ENCODE results near the gene ARFGEF3.

ARFGEF3 gene

GRCh38 chr6:138277835-138278234 lies 116.1 kb downstream of the ARFGEF3 start:
- H2BK5ac ChIP-seq (ENCODE audit: low read depth, low read length, poor library complexity, severe bottlenecking) = no peak overlapping the region
- no peak overlapping the region for H3K18ac ChIP-seq (ENCODE audit: low read depth in 1 of 2, low read length in 2 of 2)
- H2BK15ac ChIP-seq (ENCODE audit: low read depth, poor library complexity, severe bottlenecking) = no peak overlapping the region
- no peaks in the 10 kb centered on the region for H3K79me1 ChIP-seq (replicated peaks; ENCODE audit: low read length, poor library complexity, severe bottlenecking)
- H3K4me2 ChIP-seq (ENCODE audit: low read length, poor library complexity, severe bottlenecking) = no peak overlapping the region
- no peak overlapping the region for H3K9ac ChIP-seq (ENCODE audit: low read length)
- H3K27me3 ChIP-seq (ENCODE audit: control insufficient read depth in 1 of 2, insufficient read depth in 1 of 2, low read length in 2 of 2) = no peaks in the 10 kb centered on the region
- no peak overlapping the region for H3K14ac ChIP-seq (ENCODE audit: low read length in 2 of 2)
- H2AK5ac ChIP-seq (ENCODE audit: low read length, severe bottlenecking) = no peak overlapping the region
- no peak overlapping the region for H3K27ac ChIP-seq (ENCODE audit: low read length, poor library complexity, severe bottlenecking)
- H3K23ac ChIP-seq (ENCODE audit: low read length in 2 of 2) = no peak overlapping the region
- H3K4me1 ChIP-seq (ENCODE audit: control insufficient read depth, insufficient read depth, low read depth, low read length) = peaks cover 2% of the 10 kb centered on the region
- 96% methylated on average over 4 of the region's 4 CpGs for WGBS
- H3K36me3 ChIP-seq (ENCODE audit: control insufficient read depth in 1 of 2, insufficient read depth in 2 of 2, low read depth in 1 of 2, low read length in 2 of 2) = no peaks in the 10 kb centered on the region
- no peak overlapping the region for H4K8ac ChIP-seq (ENCODE audit: low read length)
- H2BK120ac ChIP-seq (ENCODE audit: low read depth, low read length) = no peak overlapping the region
- no peak for DNase-seq
- no peak overlapping the region for H4K91ac ChIP-seq (ENCODE audit: low read length)
- peak overlapping the region in 1 of 2 experiments; percentile 14 for H2BK12ac ChIP-seq (ENCODE audit: low read length in 2 of 2)
- H3K9me3 ChIP-seq (ENCODE audit: control insufficient read depth, low read length) = no peaks in the 10 kb centered on the region
- H3K4me3 ChIP-seq (ENCODE audit: insufficient read depth in 1 of 2, low read depth in 1 of 2, low read length in 2 of 2) = no peak overlapping the region
- no peak overlapping the region for H2AFZ ChIP-seq (ENCODE audit: low read depth, low read length)
- H3K4ac ChIP-seq (ENCODE audit: low read depth in 1 of 2, low read length in 2 of 2) = no peak overlapping the region

DNA sequence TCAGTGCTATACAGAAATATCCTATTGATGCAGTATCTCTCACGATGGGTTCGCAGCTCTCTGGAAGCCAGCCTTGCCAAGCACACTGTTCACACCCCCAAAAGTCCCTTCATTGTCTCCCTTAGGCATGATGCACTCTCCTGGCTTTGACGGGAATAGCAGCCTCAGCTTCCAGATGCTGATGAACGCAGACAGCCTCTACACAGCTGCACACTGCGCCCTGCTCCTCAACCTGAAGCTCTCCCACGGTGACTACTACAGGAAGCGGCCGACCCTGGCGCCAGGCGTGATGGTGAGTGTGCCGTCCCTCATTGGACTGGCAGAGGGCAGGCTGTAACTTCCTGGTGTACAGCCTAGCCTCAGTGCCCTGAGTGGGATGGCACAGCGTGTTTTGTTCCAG lies 116.6 kb downstream of the ARFGEF3 start:
- H3K4ac ChIP-seq (ENCODE audit: low read depth in 1 of 2, low read length in 2 of 2) = no peak overlapping the region
- no peak overlapping the region for H3K4me2 ChIP-seq (ENCODE audit: low read length, poor library complexity, severe bottlenecking)
- H2AFZ ChIP-seq (ENCODE audit: low read depth, low read length) = no peak overlapping the region
- no peaks in the 10 kb centered on the region for H3K27me3 ChIP-seq (ENCODE audit: control insufficient read depth in 1 of 2, insufficient read depth in 1 of 2, low read length in 2 of 2)
- no peaks in the 10 kb centered on the region for H3K36me3 ChIP-seq (ENCODE audit: control insufficient read depth in 1 of 2, insufficient read depth in 2 of 2, low read depth in 1 of 2, low read length in 2 of 2)
- H3K27ac ChIP-seq (ENCODE audit: low read length, poor library complexity, severe bottlenecking) = no peak overlapping the region
- no peaks in the 10 kb centered on the region for H3K9me3 ChIP-seq (ENCODE audit: control insufficient read depth, low read length)
- H2AK5ac ChIP-seq (ENCODE audit: low read length, severe bottlenecking) = no peak overlapping the region
- 85% methylated on average over 12 of the region's 12 CpGs for WGBS
- H3K9ac ChIP-seq (ENCODE audit: low read length) = no peak overlapping the region
- H3K79me1 ChIP-seq (replicated peaks; ENCODE audit: low read length, poor library complexity, severe bottlenecking) = no peaks in the 10 kb centered on the region
- no peak overlapping the region for H3K23ac ChIP-seq (ENCODE audit: low read length in 2 of 2)
- peak overlapping the region in 1 of 2 experiments; percentile 14 for H3K18ac ChIP-seq (ENCODE audit: low read depth in 1 of 2, low read length in 2 of 2)
- peak overlapping the region in 1 of 2 experiments; percentile 14 for H2BK12ac ChIP-seq (ENCODE audit: low read length in 2 of 2)
- H4K91ac ChIP-seq (ENCODE audit: low read length) = no peak overlapping the region
- no peak overlapping the region for H2BK15ac ChIP-seq (ENCODE audit: low read depth, poor library complexity, severe bottlenecking)
- peak overlapping the region in 1 of 2 experiments; percentile 7 for H3K14ac ChIP-seq (ENCODE audit: low read length in 2 of 2)
- no peak overlapping the region for H2BK120ac ChIP-seq (ENCODE audit: low read depth, low read length)
- no peak overlapping the region for H2BK5ac ChIP-seq (ENCODE audit: low read depth, low read length, poor library complexity, severe bottlenecking)
- DNase-seq = peak; percentile 47
- H4K8ac ChIP-seq (ENCODE audit: low read length) = peak overlapping the region; percentile 5
- H3K4me1 ChIP-seq (ENCODE audit: control insufficient read depth, insufficient read depth, low read depth, low read length) = peaks cover 2% of the 10 kb centered on the region
- no peak overlapping the region for H3K4me3 ChIP-seq (ENCODE audit: insufficient read depth in 1 of 2, low read depth in 1 of 2, low read length in 2 of 2)

GRCh38 chr6:138285800-138286199 lies 124.1 kb downstream of the ARFGEF3 start:
- no peak overlapping the region for H4K91ac ChIP-seq (ENCODE audit: low read length)
- H3K14ac ChIP-seq (ENCODE audit: low read length in 2 of 2) = no peak overlapping the region
- H2BK5ac ChIP-seq (ENCODE audit: low read depth, low read length, poor library complexity, severe bottlenecking) = no peak overlapping the region
- 91% methylated on average over 6 of the region's 6 CpGs for WGBS
- no peaks in the 10 kb centered on the region for H3K9me3 ChIP-seq (ENCODE audit: control insufficient read depth, low read length)
- no peak for DNase-seq
- no peak overlapping the region for H3K4ac ChIP-seq (ENCODE audit: low read depth in 1 of 2, low read length in 2 of 2)
- H3K18ac ChIP-seq (ENCODE audit: low read depth in 1 of 2, low read length in 2 of 2) = no peak overlapping the region
- H2AK5ac ChIP-seq (ENCODE audit: low read length, severe bottlenecking) = no peak overlapping the region
- H3K36me3 ChIP-seq (ENCODE audit: control insufficient read depth in 1 of 2, insufficient read depth in 2 of 2, low read depth in 1 of 2, low read length in 2 of 2) = peaks cover 0 to 5% of the 10 kb centered on the region in 2 experiments
- no peak overlapping the region for H3K4me3 ChIP-seq (ENCODE audit: insufficient read depth in 1 of 2, low read depth in 1 of 2, low read length in 2 of 2)
- no peaks in the 10 kb centered on the region for H3K79me1 ChIP-seq (replicated peaks; ENCODE audit: low read length, poor library complexity, severe bottlenecking)
- H2BK120ac ChIP-seq (ENCODE audit: low read depth, low read length) = no peak overlapping the region
- no peak overlapping the region for H2BK12ac ChIP-seq (ENCODE audit: low read length in 2 of 2)
- H3K23ac ChIP-seq (ENCODE audit: low read length in 2 of 2) = no peak overlapping the region
- H3K9ac ChIP-seq (ENCODE audit: low read length) = no peak overlapping the region
- no peak overlapping the region for H2AFZ ChIP-seq (ENCODE audit: low read depth, low read length)
- H3K27ac ChIP-seq (ENCODE audit: low read length, poor library complexity, severe bottlenecking) = no peak overlapping the region
- H3K4me1 ChIP-seq (ENCODE audit: control insufficient read depth, insufficient read depth, low read depth, low read length) = peaks cover 8% of the 10 kb centered on the region
- H4K8ac ChIP-seq (ENCODE audit: low read length) = no peak overlapping the region
- no peak overlapping the region for H2BK15ac ChIP-seq (ENCODE audit: low read depth, poor library complexity, severe bottlenecking)
- H3K4me2 ChIP-seq (ENCODE audit: low read length, poor library complexity, severe bottlenecking) = no peak overlapping the region
- H3K27me3 ChIP-seq (ENCODE audit: control insufficient read depth in 1 of 2, insufficient read depth in 1 of 2, low read length in 2 of 2) = no peaks in the 10 kb centered on the region

- WGBS = 96% methylated on average over 17 of the region's 17 CpGs
- Histone ChIP-seq H3K27me3 (ENCODE audit: control insufficient read depth in 1 of 2, insufficient read depth in 1 of 2, low read length in 2 of 2) (no peaks in the 10 kb centered on the region), H3K23ac (ENCODE audit: low read length in 2 of 2) (no peak overlapping the region), H2BK12ac (ENCODE audit: low read length in 2 of 2) (no peak overlapping the region), H2AFZ (ENCODE audit: low read depth, low read length) (no peak overlapping the region), H3K9ac (ENCODE audit: low read length) (no peak overlapping the region), H4K91ac (ENCODE audit: low read length) (no peak overlapping the region), H4K8ac (ENCODE audit: low read length) (no peak overlapping the region), H3K36me3 (ENCODE audit: control insufficient read depth in 1 of 2, insufficient read depth in 2 of 2, low read depth in 1 of 2, low read length in 2 of 2) (peaks cover 0 to 5% of the 10 kb centered on the region in 2 experiments), H3K27ac (ENCODE audit: low read length, poor library complexity, severe bottlenecking) (no peak overlapping the region), H2BK5ac (ENCODE audit: low read depth, low read length, poor library complexity, severe bottlenecking) (no peak overlapping the region), H3K79me1 (replicated peaks; ENCODE audit: low read length, poor library complexity, severe bottlenecking) (no peaks in the 10 kb centered on the region), H3K14ac (ENCODE audit: low read length in 2 of 2) (no peak overlapping the region), H3K4ac (ENCODE audit: low read depth in 1 of 2, low read length in 2 of 2) (no peak overlapping the region), H3K4me2 (ENCODE audit: low read length, poor library complexity, severe bottlenecking) (no peak overlapping the region), H2BK120ac (ENCODE audit: low read depth, low read length) (no peak overlapping the region), H3K4me1 (ENCODE audit: control insufficient read depth, insufficient read depth, low read depth, low read length) (peaks cover 10% of the 10 kb centered on the region), H3K4me3 (ENCODE audit: insufficient read depth in 1 of 2, low read depth in 1 of 2, low read length in 2 of 2) (no peak overlapping the region), H2AK5ac (ENCODE audit: low read length, severe bottlenecking) (peak overlapping the region; percentile 12), H3K9me3 (ENCODE audit: control insufficient read depth, low read length) (no peaks in the 10 kb centered on the region), H3K18ac (ENCODE audit: low read depth in 1 of 2, low read length in 2 of 2) (no peak overlapping the region), H2BK15ac (ENCODE audit: low read depth, poor library complexity, severe bottlenecking) (no peak overlapping the region)
- no peak for DNase-seq
These were observed 125.0 kb downstream of the ARFGEF3 start for GRCh38 chr6:138286698-138287097.
